Stimulated activated CD4-positive, alpha-beta T cell treated with anti-CD3 and anti-CD28 coated beads, Interleukin-12 subunit alpha, Interleukin-12 subunit beta, amount 100 ng/mL, for 48 hours (primary cell): ENCODE data around the gene ARHGEF10L.

ENCODE experiments used
- DNase-seq, 3 donors: peaks; one replicate each; pipeline ENCODE4 v3.0.0-alpha.2; 2020; ENCODE audit warnings: low read depth in 2 of 3, low spot score in 1 of 3

ARHGEF10L gene

GRCh38 chr1:17550729-17551584 is 11.5 kb downstream of the ARHGEF10L start:
- DNase-seq: no peak

GRCh38 chr1:17551755-17552234 is 12.3 kb downstream of the ARHGEF10L start:
- DNase-seq: no peak

DNA sequence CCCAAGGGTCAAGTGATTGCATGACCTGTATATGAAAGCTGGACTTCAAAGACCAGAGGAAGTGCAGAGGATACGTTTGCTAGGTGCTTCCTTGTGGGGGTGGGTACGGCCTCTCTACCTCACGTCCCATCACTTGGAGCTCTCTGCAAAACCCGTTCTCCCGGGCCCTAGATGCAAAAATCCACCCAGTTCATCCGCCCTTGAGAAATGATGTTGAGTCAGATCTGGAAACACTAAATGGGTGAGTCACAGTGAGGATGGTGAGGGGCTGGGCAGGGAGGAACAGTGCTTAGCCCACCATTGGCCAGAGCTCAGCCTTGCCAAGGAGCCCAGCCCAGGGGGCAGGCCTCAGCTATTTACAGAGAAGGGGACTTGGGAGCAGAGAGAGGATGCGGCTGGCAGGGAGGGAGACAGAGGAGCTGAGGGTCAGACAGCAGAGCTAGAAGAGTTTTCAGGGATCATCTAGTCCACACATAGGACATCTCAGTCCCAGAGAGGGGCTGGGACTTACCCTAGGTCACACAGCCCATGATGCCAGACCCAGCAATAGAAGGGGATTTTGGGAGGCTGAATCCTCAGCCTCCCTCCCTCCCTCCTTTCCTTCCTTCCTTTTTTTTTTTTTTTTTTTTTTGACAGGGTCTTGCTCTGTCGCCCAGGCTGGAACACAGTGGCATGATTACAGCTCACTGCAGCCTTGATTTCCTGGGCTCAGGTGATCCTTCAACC is 14.6 kb downstream of the ARHGEF10L start:
- DNase-seq: no peak

DNA sequence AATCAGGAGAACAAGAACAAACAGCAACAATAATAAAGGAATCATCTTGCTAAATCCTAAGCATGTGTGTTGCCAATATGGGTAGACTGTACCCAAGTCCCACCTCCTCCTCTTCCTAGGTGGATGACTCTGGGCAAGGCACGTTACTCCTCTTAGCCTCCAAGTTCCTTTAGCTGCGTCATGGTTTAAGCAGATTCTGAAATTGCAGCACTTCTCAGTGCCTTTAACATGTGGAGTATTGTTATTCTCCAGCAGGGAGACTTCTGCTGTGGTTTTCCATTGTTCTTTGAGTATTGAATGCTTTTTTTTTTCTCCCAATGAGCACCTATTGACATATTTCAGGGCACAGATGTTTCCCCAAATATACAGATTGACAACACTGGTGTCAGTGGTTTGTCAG is 15.5 kb downstream of the ARHGEF10L start:
- no peak for DNase-seq

GRCh38 chr1:17557986-17558385 is 18.5 kb downstream of the ARHGEF10L start:
- DNase-seq: no peak

GRCh38 chr1:17558541-17558940 is 19.0 kb downstream of the ARHGEF10L start:
- DNase-seq: no peak

- DNase-seq: no peak
Measured at GRCh38 chr1:17558954-17559614, 19.6 kb downstream of the ARHGEF10L start.

DNA sequence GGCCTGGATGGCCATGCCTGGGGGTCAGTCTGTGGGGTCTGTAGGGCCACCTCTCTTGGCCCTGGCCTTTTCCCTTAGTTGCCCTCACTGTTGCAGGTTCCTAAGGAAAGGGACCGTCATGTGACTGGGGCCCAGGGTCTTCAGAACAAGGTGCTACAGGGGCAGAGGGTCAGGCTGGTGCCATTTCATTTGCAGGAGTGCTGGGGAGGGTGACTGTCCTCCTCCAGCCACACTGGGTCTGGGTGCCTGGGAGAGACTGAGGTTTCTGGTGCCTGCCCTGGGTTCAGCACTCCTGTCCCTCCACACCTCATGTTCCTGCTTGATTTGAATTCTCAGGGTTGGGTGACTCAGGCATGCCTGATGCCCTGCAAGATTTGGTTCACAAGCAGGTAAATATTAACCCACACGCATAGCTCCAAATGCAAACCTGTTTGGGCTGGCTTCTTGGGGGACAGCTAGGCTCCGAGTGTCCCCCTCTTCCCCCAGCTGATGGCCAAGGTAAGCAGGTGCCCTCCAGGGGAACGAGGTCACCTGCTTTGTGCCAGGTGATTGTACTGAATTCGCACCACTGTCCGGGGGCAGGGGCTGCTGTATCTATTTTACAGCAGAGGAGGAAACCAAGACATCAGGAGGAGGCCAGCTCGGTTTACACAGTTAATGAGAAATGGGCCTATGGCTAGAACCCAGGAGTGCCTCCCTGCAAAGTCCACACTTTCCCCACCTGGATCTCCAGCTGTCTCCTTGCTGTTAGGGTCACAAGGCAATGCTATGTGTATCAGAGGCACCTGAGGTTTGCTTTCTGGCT is 20.3 kb downstream of the ARHGEF10L start:
- DNase-seq: no peak

- DNase-seq: no peak
Measured at GRCh38 chr1:17561247-17561548, 21.7 kb downstream of the ARHGEF10L start.

GRCh38 chr1:17561561-17561985 is 22.1 kb downstream of the ARHGEF10L start:
- no peak for DNase-seq

- no peak for DNase-seq
Measured at GRCh38 chr1:17562375-17562774, 22.9 kb downstream of the ARHGEF10L start.

DNA sequence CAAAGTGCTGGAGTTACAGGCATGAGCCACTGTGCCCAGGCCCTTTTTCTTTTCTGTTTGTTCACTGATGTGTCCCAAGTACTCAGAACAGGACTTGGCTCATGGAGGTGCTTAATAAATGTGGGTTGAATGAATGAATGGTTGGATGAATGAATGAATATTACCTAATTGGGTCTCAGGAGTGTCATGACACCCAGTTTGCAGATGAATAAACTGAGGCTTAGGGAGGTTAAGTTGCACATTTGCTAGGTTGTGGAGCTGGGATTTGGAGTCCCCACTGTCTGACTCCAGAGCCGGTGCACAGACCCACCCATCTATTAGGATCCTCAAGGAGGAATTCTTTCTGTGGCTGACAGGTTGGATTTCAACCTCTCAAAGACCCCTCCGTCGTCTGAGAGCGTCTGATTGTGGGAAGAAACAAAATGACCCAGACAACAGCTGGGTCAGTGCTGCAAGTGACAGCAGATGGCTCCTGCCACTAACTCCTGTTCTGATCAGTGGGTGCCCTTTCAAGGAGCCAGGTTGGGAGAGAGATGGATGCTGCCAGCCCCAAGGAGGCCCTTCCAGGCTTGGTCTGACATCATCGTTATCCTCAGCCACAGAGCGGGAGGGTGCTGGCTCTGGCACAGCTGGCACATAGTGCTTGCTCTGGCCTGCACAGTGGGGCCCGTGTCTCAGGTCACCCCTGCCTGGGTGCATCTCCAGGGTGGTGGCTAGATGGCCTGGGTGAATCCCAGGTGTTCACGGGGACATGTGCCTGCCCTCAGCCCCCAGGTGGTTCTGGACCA is 24.2 kb downstream of the ARHGEF10L start:
- DNase-seq: no peak

DNA sequence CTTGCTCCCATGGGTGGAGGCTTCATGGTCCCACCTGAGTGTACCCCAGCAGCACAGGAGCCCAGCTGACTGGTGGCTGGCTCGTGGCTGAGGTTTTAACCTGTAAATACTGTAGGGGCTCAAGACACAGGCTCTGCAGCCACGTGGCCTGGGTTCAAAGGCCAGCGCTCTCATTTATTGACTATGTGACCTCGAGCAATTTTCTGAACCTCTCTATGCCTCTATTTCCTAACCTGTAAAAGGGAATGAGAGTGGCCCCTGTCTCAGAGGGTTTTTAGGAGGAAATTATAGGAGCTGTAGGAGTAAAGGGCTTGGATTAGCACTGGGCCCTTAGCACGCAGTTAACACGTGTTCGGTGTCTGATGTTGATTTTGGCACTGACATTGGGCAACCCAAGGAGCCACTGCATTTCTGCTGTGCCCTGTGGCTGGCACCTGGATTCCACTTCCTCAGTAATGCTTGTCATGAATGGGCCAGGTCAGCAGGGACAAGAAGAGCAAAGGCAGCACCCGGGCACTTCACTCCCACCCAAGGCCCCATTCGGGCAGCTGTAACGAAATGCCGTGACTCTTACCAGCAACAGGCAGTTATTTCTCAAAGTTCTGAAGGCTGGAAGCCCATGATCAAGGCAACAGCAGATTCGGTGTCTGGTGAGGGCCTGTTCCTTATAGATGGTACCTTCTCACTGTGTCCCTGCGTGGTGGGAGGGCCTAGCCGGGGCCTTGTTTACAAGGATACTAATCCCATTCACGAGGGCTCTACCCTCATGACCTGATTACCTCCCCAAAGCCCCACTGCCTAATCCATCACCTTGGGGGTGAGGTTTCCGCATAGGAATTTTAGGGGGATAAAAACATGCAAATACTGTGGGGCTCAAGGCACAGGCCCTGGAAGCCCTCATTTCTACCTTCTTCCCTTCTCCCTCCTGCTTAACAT is 25.2 kb downstream of the ARHGEF10L start:
- no peak for DNase-seq

DNA sequence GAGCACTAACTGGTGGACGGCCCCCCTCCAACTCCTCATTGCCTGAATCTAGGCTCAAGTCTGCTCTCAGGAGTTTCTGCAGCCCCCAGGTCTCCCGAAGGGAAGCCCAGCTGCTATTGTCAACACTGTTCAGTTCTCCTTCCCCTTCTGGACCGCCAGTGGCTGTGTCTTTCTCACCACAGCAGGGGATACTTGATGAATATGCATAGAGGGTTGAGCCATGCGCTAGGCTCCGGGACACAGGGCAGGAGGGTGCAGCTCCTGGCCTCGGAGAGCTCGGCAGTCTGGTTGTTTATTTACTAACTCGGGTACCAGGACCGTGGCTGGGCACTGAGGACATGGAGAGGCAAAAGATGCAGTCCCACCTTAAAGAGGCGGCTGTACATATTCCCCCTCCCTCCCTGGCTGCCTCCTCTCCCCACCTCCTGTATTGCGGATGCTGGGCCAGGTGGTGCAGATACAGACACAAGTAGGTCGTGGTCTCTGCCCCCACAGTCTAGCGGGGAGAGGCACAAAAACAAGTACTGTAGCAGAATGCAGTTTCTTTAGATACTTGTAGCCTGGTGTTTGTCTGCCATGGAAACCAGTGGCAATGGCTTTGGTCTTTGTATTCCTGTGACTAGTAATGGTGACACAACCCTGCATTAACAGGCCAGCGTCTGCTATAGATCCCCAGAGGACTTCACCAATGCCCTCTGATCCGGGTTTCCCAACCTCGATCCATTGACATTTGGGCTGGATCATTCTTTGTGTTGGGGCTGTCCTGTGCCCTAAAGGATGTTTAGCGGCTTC is 26.2 kb downstream of the ARHGEF10L start:
- no peak for DNase-seq

DNA sequence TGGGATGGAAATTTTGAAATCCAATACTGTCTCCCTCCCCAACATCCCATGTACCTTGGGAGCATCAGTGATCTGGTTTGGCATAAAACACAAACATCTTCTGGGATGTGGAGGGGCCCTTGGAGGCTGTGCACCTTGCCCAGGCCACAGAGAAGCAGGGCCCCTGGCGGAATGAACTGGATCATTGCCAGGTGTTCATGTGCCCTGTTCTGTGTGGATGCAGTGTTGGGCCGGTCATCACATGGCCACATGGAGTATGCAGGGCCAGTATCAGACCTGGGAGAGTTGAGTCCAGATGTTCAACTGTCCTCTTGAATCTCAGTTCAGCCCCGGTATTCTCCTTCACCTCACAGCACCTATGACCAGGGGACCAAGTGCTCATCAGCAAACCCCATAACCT is 26.9 kb downstream of the ARHGEF10L start:
- DNase-seq: no peak

GRCh38 chr1:17566892-17567291 is 27.4 kb downstream of the ARHGEF10L start:
- DNase-seq: no peak

- no peak for DNase-seq
Measured at GRCh38 chr1:17567582-17567981, 28.1 kb downstream of the ARHGEF10L start.
